GM19397 (cell line): Measurements from ENCODE around the gene CUTA.
A peak's percentile ranks its signal among the peaks of the same experiment; 100 is the strongest.

ENCODE experiments used
- ATAC-seq: cut with Tn5 transposase; IDR thresholded peaks from one replicate; pipeline ENCODE4 v1.9.1; 2021; ENCODE audit warnings: mild to moderate bottlenecking, moderate library complexity; ENCODE audit not compliant: unreplicated experiment

The CUTA gene

GRCh38 chr6:33417903-33418689 is at the start of gene CUTA:
Gene CUTA (minus strand): TSS chr6:33418107. CDS start chr6:33418000, 107 bp downstream.
- peak; percentile 84 for ATAC-seq

- ATAC-seq = no peak
Observed at GRCh38 chr6:33467091-33467490, 49.2 kb upstream of the CUTA start.

- no peak for ATAC-seq
Observed at GRCh38 chr6:33466075-33466735, 48.3 kb upstream of the CUTA start.

- ATAC-seq = no peak
Observed at GRCh38 chr6:33459226-33459625, 41.3 kb upstream of the CUTA start.

- no peak for ATAC-seq
Observed at GRCh38 chr6:33458676-33459075, 40.8 kb upstream of the CUTA start.

GRCh38 chr6:33456156-33456555 is 38.2 kb upstream of the CUTA start:
- ATAC-seq = no peak

- no peak for ATAC-seq
Observed at GRCh38 chr6:33455051-33455450, 37.1 kb upstream of the CUTA start.

- peak; percentile 98 for ATAC-seq
Observed at GRCh38 chr6:33454009-33454946, 36.4 kb upstream of the CUTA start, which contains the start of gene ZBTB9. Gene ZBTB9 (plus strand): TSS chr6:33454576. CDS start chr6:33455101, 525 bp downstream.

GRCh38 chr6:33453393-33454008 is 35.6 kb upstream of the CUTA start:
- ATAC-seq = no peak

GRCh38 chr6:33452496-33452895 is 34.6 kb upstream of the CUTA start:
- ATAC-seq = no peak

GRCh38 chr6:33451606-33452005 is 33.7 kb upstream of the CUTA start:
- ATAC-seq = no peak

GRCh38 chr6:33450434-33450833 is 32.5 kb upstream of the CUTA start:
- ATAC-seq = no peak

GRCh38 chr6:33446356-33446755 is 28.4 kb upstream of the CUTA start:
- ATAC-seq = no peak

- ATAC-seq = no peak
Observed at GRCh38 chr6:33445119-33445603, 27.3 kb upstream of the CUTA start.

GRCh38 chr6:33443619-33444504 is 26.0 kb upstream of the CUTA start:
- no peak for ATAC-seq

GRCh38 chr6:33443025-33443424 is 25.1 kb upstream of the CUTA start:
- no peak for ATAC-seq

GRCh38 chr6:33442283-33442682 is 24.4 kb upstream of the CUTA start:
- no peak for ATAC-seq

GRCh38 chr6:33441457-33441856 is 23.6 kb upstream of the CUTA start:
- ATAC-seq = no peak

GRCh38 chr6:33440649-33441309 is 22.9 kb upstream of the CUTA start:
- ATAC-seq = no peak
